Measurements from ENCODE around the gene RBBP8NL.

RBBP8NL gene

DNA sequence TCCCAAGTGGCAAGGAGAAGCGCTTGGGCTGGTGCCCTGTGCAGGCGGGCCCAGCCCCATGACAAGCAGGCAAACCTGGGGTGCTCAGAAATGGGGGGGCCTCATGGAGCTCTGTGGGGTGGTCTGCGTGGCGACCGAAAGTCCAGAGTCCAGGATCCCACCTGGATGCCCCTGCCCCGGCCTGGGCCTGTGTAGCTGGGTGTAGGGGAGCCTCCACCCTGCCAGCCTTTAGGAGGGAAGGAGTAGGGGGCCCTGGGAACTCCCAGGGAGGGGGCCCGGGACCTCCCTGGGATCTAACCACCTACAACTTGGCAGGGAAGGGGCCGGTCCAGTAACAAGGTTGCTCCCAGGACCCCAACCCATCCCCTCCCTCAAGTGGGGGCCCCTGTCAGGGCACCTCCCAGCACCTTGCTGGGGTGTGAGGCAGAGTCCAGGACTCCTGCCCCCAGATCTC lies 55.7 kb downstream of the RBBP8NL start:
- FAIRE-seq, result no peak

DNA sequence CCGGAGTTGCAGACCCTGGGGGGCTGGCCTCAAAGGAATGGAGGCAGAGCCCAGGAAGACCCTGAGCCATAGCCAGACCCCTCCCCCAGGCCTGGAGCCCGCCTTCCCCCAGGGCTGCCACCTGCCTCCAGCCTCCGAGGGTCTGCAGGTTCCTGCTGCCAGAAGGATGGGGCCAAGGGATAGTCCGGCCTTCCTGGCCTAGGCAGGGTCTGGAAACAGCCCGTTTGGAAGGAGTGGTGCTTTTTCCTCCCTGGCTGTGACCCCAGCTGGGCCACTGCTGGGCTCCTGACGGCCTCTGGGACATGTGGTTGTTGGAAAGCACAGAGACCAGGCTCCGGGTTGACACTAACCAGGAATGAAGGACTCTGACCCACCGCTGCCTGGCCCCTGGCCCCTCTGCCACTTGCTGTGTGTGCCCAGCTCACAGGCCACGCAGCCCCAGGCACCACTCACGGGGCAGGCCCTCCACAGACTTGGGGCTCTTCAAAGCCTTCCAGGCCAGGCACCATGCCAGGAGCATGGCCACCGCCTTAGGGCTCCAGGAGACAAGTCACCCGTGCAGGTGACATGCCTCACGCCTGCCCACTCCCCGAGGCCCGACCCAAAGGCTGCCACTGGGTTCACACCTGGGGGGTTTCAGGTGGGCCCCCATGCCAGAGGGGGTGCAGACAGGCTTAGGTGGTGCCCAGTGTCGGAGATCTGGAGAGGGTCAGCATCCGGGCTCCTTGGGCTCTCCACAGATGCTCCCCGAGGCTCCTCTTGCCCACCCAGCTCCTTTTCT lies 56.3 kb downstream of the RBBP8NL start:
- FAIRE-seq, result no peak

DNA sequence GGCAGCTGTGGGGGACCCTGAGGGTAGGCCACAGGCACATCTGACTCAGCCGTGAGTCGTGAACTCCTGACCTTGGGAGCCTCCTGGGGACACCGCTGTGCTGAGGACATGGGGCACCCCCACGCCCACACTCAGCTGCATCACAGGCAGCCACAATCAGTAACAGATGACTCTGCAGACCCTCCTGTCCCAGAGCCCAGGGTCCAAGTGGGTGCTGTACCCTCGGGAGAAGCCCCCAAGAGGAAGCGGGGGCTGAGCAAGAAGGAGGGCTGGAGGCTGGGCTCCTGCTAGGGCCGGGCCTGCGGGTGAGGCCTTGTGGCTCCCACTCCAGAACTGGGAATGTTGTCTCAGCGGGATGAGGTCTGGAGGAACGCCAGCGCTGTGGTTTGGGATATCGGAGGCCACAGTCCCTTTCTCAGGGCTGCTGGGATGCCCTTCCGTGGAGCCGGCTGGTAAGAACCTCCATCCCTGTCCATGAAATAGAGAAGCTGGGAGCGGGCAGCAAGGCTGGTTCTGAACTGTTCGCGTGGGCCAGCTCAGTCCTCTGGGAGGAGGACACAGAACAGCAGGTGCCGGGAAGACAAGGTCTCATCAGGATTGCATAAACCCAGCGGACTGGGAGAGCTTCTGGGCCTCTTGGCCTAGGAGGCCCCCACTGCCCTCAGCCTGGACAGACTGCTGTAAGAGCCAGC lies 57.1 kb downstream of the RBBP8NL start:
- FAIRE-seq, result no peak

DNA sequence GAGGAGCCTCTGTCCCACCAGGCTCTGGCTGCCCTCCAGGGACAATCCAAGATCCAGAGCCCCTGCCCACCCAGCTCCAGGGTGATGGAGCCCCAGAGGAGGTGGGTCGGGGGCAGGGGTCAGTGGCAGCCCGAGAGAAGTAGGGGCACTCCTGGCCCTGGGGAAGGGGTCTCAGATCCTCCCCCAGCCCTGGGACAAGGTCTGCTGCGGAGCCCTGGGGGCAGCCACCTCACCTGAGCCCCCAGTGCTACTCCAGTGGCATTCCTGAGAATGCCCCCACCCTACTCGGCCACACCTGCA lies 57.6 kb downstream of the RBBP8NL start:
- no peak for FAIRE-seq

DNA sequence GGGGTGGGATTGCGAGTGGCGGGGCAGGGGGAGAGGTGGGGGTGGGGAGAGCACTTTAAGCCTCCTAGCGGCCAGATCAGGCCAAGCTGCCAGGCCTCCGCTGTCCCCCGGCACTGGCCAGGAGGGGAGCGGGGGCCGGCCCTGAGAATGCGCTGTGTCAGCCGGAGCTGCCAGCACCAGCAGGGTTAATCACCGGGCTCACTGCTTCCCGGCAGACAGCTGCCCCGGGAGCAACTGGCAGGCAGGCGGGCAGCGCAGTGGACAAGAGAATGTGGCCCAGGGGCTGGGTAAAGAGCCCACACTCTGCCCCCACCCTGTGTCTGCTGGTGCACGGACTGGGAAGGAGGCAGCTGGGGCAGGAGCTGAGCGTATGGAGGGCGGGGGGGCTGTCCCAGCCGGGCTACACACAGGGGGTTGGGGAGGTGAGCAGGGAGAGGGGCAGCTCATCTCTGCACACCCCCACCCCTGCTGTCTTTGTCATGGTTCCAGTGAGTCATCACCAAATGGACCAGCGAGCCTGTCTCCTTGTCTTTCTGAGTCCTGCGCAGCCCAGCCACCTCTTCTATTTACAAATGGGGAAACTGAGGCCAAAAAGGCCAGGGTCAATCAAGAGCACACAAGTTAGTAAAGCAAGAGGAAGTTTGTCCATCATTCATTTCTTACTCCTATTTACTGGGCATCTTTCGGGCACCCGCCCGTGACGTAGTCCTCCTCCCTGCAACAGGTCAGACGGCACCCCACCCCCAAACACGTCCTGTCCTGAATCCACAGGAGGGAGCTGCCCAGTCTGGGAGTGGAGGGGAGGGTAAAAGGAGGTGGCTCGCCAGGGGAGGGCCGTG lies 58.1 kb downstream of the RBBP8NL start:
- FAIRE-seq, result no peak

DNA sequence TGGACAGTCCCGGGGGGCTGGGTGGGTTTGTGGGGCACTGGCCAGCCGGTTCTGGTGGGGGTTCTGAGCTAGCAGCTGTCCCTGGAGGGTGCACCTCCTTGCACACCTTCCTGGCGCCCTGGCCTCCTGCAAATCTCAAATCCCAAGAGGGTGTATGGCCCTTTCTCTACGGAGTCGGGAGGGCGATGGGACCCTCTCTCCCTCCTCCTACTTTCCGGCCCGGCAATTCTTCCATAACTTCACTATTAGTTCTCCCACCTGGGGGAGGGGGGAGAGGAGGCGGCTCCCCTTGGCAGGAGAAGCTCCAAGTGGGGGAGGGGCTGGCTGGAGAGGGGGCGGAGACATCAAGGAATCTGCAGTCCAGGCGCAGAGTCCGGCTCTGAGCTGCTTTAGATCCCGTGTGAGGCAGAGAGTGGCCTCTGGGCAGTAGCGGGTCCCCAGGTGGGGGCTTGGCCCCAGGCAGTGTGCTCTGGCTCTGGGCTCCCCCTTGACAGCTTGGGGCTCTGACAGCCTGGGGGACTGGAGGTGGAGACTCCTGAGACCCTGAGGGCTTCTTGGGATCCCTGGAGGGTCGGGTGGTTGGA lies 58.9 kb downstream of the RBBP8NL start:
- no peak for FAIRE-seq

DNA sequence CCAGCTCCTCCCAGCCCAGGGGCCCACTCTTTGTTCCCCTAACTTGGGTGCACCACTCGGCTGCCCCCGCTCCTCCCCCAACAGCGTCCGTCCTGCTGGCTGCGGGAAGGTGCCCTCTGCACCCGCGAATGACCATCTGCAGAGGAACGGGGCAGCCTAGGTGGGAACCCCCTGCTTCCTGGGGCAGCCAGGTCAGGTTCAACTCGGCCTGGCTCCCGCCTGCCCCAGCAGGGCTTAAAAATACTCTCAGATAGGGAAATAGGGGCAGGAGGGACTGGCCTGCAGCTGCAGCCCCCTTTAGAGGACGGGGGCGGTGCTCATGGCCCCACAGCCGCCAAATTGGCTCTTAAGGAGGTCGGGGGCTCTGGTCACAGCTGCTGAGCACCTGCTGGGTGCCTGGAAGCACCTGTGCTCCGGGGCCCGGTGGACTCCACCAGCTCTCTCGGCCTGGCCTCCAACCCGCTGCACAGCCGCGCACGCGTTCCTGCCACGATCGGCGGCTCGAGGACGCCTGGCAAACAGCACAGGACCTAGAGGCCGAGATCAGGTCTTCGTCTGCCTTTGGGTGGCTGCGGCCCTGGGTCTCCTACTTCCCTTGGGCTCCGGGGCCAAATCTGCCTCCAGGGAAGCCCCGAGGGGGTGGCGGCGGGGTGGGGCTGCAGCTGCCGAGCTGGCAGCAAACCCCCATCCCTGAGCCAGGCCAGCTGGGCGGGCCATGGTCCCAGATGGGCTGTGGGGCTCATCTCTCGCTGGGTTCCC lies 59.5 kb downstream of the RBBP8NL start:
- FAIRE-seq, result no peak

DNA sequence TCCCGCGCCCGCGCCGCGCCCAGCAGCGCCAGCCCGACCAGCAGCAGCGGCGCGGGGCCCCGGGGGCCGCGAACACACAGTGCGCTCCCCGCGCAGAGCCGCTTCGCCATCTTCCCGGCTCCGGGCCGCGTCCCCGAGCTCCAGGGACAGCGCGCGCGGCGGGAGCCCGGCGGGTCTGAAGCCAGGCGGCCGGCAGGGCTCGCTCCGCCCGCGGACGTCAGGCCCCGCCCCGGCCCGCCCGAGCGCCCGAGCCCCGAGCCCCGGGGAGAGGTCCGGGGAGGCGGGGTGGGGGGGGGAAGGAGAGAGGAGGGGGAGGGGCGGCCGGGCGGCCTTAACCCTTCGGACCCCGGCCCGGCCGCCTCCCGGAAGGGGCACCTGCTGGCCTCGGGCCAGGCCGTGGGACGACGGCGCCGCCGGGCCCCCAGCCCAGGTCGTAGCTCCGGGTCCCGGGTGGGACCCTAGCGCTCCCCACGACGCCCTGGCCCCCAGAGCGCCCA lies 60.2 kb downstream of the RBBP8NL start, which contains the start of gene LAMA5:
Gene LAMA5, minus strand, starts transcription at position 177 of the 497 bp plus-strand sequence. Its CDS starts 67 bp downstream, at position 110.
- no peak for FAIRE-seq

DNA sequence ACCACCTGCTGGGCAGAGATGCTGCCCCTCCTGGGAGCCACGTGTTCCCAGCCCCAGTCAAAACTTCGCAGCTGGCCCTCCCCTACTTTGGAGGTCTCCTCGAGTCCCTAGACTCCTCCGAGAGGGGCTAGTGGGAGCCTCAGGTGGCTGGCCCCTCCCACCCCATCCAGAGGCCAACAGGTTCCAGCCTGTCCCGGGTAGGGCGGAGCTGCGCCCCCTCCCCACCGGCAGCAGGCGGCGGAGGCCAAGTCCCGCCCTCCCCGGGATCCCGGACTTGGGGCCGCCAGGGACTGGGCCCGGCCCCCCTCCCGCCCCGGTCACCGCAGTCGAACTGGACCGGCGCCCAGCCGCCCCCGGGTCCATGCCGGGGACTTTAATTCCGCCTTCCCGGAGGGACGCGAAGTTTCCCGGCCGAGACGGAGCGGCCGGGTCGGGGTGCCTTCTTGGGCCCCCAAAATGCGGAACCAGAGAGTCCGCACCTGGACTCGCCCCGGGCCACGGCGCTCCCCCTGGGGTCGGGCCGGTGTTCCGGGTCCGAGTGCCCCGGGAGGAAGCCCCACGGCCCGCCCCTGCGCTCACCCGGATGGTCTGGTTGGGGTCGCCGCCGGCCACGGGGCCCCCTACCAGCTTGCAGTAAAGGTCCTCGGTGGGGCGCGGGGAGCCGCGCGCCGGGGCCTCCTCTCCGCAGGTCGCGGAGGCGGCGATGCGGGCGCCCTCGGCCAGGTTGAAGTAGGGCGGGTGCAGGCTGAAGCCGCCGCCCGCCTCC lies 60.8 kb downstream of the RBBP8NL start:
- FAIRE-seq, result no peak

DNA sequence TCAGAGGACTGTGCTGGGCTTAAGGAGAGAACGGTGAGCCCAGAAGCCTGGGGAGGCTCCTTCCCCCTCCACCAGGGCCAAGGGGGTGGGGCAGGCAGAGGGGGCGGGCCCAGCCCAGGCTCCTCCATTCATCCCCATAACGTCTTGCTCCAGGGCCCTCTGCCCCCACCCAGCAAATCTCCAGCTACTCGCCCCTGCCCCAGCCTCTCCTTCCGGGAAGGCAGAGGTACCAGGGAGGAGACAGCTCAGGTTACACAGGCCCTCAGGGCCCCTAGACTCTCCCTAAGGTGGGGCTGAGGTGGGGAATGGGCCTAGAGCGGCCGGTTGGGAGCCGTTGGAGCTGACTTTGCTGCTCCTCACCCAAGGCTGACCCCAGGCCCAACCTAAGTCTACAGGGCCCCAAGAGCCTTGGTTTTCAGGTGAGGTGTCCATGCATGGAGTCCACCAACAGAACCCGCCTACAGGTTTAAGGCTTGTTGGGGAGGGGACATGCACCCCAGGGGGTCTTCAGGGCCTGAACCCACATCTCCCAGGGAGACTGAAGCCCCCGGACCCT lies 61.4 kb downstream of the RBBP8NL start:
- no peak for FAIRE-seq

DNA sequence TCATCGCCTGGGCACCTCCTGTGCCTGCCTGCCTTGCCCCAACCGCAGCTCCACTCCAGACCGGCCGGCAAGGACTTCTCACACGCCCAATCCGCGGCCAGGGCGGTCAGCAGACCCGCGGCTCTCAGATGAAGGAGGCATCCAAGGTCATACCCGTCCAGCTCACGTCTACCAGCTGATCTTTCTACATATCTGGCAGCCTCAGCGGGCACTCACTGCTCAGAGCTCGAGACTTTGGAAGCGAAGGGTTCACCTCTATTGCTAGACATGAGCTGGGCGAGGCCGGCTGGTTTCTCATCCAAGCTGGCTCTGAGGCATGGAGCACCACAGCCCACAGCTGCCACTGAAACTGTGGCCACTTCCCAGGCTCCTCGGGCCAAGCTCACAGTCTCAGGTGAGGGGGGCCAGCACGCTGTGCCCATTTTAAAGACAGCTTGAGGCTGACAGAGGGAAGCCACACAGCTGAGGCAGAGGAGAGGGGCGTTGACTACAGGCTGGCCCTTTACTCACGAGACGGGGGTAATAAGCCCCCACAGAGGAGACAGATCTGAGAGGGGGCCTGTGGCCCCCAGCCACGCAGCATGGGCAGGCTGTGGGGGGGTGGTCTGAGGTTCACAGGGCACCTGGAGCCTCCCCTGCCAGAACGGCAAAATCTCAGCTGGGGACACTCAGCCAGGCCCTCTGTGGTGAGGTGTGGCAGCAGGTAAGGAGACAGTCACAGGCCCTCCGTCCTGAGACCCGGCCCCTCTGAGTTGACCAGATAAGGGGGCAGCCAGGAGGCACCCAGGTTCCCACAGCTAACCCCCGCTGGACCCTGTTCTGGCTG lies 62.2 kb downstream of the RBBP8NL start:
- no peak for FAIRE-seq

DNA sequence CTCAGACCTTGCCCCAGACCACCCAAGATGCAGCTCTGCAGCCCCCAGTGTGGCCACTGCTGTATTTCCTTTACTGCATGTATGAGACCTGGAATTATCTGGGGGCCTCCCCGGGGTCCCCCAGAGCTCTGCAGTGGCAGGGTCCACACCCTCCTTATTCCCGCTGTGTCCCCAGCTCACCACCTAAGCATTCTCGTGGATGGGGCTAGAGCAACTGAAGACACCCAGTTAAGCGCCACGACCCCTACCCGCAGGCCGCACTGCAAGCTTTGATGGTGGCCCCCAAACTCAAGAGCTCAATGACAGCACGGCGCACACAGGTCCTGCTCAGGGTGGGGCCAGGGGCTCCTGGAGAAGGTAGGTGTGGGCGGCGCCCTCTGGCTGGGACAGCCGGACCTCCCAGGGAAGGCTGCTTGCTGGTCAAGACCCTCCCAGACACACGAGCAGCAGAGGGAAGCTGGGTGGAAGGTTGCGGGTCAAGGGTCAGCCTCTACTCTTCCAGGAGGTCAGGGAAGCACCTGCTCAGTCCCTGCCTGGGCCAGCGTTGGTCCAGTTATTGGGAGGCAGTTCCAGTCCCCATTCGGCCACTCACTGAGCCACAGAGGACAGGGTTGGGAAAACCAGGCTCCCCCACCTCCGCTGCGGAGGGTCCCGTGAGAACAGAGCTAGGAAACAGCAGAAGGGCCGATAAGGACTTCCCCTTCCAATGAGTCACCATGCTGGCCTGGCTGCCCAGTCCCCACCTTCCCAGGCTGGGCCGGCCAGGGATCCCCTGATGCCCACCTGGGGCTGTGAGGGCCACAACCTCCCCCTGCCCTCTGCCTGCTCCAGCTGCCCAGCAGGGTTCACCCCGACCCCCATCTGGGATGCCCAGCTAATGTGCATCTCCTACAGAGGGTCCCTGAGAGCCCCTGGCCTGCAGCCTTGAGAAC lies 63.2 kb downstream of the RBBP8NL start:
- no peak for FAIRE-seq

DNA sequence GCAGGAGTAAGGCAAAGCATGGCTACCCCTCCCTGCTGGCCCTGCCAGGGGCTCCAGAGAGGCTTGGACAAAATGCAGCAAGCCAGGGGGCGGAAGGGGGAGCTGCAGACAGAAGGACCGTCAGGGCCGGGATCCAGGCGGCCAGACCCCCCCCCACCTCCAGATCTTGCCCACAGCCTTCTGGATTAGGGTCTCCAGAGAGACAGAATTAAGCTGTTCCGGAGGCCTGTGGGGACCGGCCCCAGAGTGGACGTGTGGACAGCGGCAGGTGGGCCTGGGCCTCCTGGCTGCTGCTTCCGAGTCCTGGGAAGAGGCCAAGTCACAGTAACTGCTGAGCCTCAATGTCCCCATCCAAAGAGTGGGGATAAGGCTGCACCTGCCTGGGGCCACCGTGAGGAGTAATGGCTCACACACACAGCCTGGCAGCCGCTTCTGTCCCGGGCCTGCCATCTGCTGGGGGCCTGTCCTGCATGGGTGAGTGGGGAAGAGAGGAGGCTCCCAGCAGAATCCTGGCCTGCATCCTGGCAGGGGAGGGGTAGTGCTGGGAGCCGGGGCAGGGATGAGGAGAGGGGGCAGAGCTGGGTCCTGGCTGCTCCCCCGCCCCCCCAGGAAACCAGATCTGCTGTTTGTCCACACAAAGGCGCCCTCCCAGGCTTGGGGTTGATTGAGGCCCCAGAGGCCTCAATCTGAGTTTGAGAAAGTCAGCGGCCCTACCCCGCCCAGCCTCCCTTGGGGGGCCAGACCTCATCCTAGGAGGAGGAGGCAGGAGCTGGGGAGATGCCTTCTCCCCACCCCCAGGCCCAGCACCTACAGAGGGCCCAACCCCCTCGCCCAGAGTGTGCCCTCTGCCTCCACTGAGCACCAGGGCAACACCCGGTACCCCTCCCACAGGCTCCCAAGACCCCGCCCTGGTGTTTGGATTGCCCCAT lies 64.1 kb downstream of the RBBP8NL start:
- no peak for FAIRE-seq

DNA sequence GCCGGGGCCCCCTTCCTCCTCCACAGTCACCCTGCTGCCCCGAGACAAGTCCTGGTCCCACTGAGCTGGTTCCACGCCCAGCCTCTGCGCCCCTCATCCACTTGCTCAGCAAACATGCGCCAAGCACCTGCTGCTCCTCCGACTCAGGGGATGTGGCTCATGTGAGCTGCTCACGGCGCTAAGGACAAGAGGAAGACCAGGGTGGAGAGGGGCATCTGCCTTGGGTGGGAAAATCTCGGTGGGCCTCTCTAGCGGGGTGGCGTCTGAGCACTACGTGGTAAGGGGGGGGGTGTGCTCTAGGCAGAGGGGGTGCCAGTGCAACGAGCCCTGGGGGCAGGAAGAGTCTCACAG lies 64.8 kb downstream of the RBBP8NL start:
- no peak for FAIRE-seq

DNA sequence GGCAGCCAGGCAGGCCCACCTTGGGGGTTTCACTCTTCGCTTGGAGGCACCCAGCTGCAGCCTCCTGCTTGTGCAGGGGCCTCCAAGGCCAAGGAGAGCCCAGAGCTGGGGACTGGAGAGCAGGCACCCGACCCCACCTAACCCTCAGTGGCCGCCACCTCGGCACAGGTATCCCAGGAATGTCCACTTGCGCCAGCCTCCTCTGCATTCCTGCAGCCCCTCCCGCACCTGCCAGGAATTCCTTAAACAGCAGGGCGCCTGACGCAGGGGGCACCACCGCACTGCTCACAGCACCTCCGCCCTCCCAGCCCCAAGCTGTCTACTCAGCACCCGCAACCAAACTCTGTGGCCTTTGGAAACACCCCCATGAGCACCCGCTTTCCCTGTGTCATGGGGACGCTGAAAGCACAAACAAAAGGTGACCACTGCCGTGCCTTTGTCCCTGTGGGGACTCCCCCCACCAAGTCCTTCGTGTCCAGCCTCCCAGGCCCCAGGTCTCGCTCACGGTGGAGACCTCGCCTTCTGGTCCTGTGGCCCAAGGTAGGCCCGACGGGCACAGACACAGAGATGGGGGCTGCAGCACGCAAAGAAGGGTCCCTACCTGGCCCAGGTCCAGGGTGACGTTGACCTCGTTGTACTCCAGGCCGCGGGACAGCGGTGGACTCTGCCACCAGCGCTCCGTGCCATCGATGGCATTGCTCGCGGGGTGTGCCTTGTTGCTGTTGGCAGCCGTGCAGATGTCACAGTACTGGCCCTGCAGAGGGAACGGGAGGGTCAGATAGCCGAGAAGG lies 65.3 kb downstream of the RBBP8NL start:
- no peak for FAIRE-seq

DNA sequence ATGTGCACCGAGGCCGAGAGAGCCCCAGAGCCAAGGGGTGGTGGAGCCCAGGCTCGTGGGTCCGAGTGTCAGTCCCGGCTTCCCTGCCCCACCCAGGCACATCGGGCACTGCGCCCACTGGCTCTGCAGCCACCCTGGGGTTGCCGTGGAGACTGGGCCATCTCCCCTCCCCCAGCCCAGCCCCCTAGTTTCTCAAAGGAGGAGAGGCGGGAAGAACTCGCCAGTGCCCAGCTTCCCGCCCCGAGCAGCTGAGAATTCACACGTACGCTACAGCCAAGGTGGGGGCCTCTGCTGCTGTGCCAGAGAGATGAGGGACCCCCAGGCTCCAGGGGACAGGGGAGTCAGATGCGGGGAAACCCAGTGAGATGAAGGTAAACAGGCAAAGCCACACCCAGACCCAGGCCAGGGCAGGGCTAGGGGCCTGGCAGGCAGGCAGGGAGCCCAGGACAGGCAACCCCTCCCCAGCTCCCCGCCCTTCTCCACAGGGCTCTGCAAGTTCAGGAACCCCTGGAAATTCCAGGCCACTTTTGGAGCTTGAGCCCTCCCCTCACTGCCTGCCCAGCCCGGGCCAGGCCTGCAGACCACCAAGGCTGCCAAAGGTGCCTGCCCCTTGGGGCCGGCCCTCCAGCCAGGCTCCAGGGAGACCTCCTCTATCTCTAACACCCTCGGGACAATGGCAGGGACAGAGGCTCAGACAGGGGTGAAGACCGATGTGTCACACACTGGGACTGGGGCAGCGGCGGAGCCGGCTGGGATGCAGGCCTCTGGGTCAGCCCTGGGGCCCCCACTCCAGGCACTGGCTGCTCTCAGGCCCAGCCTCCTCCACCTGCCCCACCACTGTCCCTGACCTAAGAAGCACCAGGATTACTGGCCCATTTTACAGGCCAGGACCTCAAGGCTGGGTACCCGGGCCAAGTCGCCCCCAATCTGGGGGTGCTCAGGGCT lies 66.2 kb downstream of the RBBP8NL start:
- FAIRE-seq, result no peak

All from A204.1 (cell line).